ENCODE measurements around the gene GSKIP. TPM values are rescaled to one million over a fixed set of nuclear protein-coding genes. Genes with fewer than 3 reads are reported as not detected.

The GSKIP gene, protein sequence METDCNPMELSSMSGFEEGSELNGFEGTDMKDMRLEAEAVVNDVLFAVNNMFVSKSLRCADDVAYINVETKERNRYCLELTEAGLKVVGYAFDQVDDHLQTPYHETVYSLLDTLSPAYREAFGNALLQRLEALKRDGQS
- total RNA-seq, result 31.0 and 31.1 TPM in 2 replicates

GRCh38 chr14:96362965-96363750 lies at the start of gene GSKIP, which contains the start of gene ATG2B:
TSS of gene GSKIP (plus strand) at chr14:96363526. CDS start at chr14:96382248, 18,722 bp downstream.
TSS of gene ATG2B (minus strand) at chr14:96363341. CDS start at chr14:96362976, 365 bp downstream.

Other genes with a start within 250 kb of the GSKIP start
- 10.5 and 20.1 TPM in 2 replicates for gene BDKRB2, start 158.7 kb upstream of the GSKIP start, total RNA-seq
- 6.2 and 8.7 TPM in 2 replicates for gene BDKRB1, start 107.3 kb upstream of the GSKIP start, total RNA-seq
- 7.9 and 9.1 TPM in 2 replicates for gene ATG2B, start 185 bp upstream of the GSKIP start, total RNA-seq
- gene AK7, start 28.6 kb downstream of the GSKIP start, total RNA-seq, result 0.47 and 0.91 TPM in 2 replicates
- gene PAPOLA, start 138.9 kb downstream of the GSKIP start, total RNA-seq, result 55.8 and 65.9 TPM in 2 replicates